K562 (cell line): ENCODE results near the gene FCHSD1.

ENCODE experiments used
- DACH1 ChIP-seq: fragments of 450-650 bp; IDR thresholded peaks from 2 replicates; pipeline ENCODE4 v1.6.1; 2018; ENCODE audit not compliant: partially characterized antibody
- HMG20B ChIP-seq: fragments of 250-450 bp; sonication (Bioruptor Pico); IDR thresholded peaks from 2 replicates; pipeline ENCODE4 v1.5.0; 2021; ENCODE audit warnings: mild to moderate bottlenecking
- JUN ChIP-seq, 2 experiments: sonication (generic) in 1 of 2; formaldehyde crosslinking in 1 of 2; IDR thresholded peaks; 2 replicates each; pipeline versions ENCODE4 v1.6.1 to v1.8.0; 2012 to 2022; ENCODE audit warnings: borderline replicate concordance in 2 of 2, mild to moderate bottlenecking in 2 of 2, improper control_type of control experiment in 1 of 2, low read depth in 1 of 2, low read length in 1 of 2, missing genetic modification reagents in 1 of 2
- MAFK ChIP-seq: IDR thresholded peaks from 2 replicates; pipeline ENCODE4 v1.6.1; 2011; ENCODE audit warnings: low read length, improper control_type of control experiment
- MYNN ChIP-seq, 2 experiments: sonication (generic); formaldehyde crosslinking in 1 of 2; IDR thresholded peaks; 2 replicates each; pipeline versions ENCODE4 v1.5.0 to v1.6.1; 2016 to 2020; ENCODE audit warnings: antibody characterized with exemption in 1 of 2, missing genetic modification reagents in 1 of 2
- PURB ChIP-seq: sonication (generic); formaldehyde crosslinking; IDR thresholded peaks from 2 replicates; pipeline ENCODE4 v1.9.0; 2021; ENCODE audit warnings: low read depth, mild to moderate bottlenecking, missing genetic modification reagents
- SIN3A ChIP-seq, 2 experiments: fragments of 150-350 bp in 1 of 2; IDR thresholded peaks; 2 replicates each; pipeline ENCODE4 v1.6.1; 2011 to 2016; ENCODE audit warnings: borderline replicate concordance in 2 of 2, low read depth in 2 of 2, low read length in 2 of 2, mild to moderate bottlenecking in 2 of 2, moderate library complexity in 2 of 2; ENCODE audit not compliant: control insufficient read depth in 1 of 2
- ZC3H8 ChIP-seq: fragments of 450-650 bp; IDR thresholded peaks from 2 replicates; pipeline ENCODE4 v1.6.1; 2017
- ZNF280A ChIP-seq: fragments of 450-650 bp; IDR thresholded peaks from 2 replicates; pipeline ENCODE4 v1.6.1; 2018; ENCODE audit warnings: mild to moderate bottlenecking, low read depth; ENCODE audit not compliant: partially characterized antibody

GRCh38 chr5:141602606-141603005 is 48.6 kb downstream of the FCHSD1 start:
- no peak for TF ChIP-seq MYNN (IDR thresholded peaks at IDR 0.05)
- TF ChIP-seq MYNN (CRISPR knock-in tag; IDR thresholded peaks at IDR 0.05) = no peak
- no peak for TF ChIP-seq SIN3A (IDR thresholded peaks at IDR 0.05; ENCODE audit: borderline replicate concordance in 2 of 2, control insufficient read depth in 1 of 2, low read depth in 2 of 2, low read length in 2 of 2)
- no peak for TF ChIP-seq ZNF280A
- TF ChIP-seq MAFK = no peak
- TF ChIP-seq ZC3H8 = no peak
- TF ChIP-seq DACH1 = no peak
- TF ChIP-seq JUN (IDR thresholded peaks at IDR 0.05; ENCODE audit: borderline replicate concordance, low read depth, low read length) = no peak
- TF ChIP-seq JUN (CRISPR knock-in tag; IDR thresholded peaks at IDR 0.05; ENCODE audit: borderline replicate concordance) = no peak
- no peak for TF ChIP-seq HMG20B (CRISPR knock-in tag)
- TF ChIP-seq PURB = no peak
